Activated gamma-delta T cell treated with Interleukin-2 at 50 U/mL for 16 hours (primary cell): ENCODE measurements around the gene TUBD1.
"Not testable (repeated sequence)": the region's sequence is repeated elsewhere in the genome, so short reads cannot be mapped to it uniquely, and the experiment has no call there.

ENCODE experiments used
- DNase-seq: peaks from one replicate; pipeline ENCODE4 v3.0.0-alpha.2; 2020

Gene TUBD1

DNA sequence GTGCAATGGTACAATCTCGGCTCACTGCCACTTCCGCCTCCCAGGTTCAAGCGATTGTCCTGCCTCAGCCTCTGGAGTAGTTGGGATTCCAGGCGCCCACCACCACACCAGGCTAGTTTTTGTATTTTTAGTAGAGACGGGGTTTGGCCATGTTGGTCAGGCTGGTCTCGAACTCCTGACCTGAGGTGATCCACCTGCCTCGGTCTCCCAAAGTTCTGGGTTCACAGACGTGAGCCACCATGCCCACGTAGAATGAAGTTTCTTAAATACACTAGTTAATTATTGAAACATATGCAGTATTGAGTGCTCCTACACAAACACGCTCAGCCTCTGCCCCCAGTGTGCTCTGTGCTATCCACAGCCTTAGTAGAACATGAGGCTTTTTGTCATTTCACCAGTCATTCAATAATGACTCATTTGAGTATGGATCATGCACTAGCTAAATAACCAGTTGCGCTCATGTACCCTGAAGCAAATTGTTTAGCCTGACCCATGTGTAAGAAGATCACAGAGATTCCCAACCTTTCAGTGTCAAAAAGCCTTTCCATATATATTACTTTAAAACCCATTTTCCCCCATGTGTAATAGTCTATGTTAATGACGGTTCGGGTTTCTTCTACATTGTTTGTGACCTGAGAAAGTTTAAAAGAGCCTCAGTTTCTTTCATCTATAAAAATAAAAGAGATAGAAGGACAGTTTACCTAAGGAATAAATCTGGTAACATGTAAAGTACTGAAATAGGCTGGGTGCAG is 49.7 kb downstream of the TUBD1 start:
- no peak for DNase-seq

DNA sequence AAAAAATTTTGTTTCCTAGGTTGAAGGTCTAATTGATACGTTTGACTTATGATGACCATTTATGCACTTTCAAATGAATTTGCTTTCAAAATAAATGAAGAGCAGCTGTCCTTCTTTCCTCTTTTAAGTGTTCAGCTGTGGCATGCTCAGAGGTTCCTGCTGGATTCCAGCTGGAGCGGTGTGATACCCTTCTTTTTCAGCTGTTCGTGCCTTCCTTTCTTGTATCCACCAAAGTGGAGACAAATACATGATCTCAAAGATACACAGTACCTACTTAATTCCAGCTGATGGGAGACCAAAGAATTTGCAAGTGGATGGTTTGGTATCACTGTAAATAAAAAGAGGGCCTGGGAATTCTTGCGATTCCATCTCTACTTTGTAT is 50.9 kb downstream of the TUBD1 start:
- not testable (repeated sequence) for DNase-seq

DNA sequence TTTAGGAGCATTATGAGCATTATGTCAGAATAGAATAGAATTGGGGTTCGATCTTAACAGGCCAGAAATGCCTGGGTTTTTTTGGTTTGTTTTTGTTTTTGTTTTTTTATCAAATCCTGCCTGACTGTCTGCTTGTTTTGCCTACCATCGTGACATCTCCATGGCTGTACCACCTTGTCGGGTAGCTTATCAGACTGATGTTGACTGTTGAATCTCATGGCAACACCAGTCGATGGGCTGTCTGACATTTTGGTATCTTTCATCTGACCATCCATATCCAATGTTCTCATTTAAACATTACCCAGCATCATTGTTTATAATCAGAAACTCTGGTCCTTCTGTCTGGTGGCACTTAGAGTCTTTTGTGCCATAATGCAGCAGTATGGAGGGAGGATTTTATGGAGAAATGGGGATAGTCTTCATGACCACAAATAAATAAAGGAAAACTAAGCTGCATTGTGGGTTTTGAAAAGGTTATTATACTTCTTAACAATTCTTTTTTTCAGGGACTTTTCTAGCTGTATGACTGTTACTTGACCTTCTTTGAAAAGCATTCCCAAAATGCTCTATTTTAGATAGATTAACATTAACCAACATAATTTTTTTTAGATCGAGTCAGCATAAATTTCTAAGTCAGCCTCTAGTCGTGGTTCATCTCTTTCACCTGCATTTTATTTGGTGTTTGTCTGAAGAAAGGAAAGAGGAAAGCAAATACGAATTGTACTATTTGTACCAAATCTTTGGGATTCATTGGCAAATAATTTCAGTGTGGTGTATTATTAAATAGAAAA is 51.5 kb downstream of the TUBD1 start:
- not testable (repeated sequence) for DNase-seq

DNA sequence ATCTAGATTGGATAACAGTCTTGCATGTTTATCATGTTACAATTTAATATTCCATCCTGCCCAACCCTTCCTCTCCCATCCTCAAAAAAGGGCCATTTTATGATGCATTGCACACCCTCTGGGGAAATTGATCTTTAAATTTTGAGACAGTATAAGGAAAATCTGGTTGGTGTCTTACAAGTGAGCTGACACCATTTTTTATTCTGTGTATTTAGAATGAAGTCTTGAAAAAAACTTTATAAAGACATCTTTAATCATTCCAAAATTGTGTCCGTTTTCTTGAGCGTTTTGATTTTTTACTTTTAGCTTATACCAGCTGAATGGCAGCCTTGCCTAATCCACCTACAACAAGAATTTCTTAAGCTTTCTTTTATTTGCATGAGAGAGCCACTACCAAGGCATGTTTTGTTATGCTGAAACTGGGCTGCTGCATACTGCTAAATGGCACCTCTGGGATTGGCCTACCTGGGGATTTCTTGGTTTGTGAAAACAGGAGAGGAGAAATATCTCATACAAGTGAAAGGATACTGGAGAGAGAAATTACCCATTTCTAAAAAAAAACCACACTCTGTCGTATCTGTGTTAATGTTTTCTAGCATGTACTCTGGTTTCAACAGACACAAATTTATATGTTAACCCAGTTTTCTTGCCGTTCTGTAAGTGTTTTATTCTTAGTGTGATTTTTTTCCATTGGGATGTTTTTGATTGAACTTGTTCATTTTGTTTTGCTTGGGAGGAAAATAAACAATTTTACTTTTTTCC is 52.2 kb downstream of the TUBD1 start:
- DNase-seq: no peak

DNA sequence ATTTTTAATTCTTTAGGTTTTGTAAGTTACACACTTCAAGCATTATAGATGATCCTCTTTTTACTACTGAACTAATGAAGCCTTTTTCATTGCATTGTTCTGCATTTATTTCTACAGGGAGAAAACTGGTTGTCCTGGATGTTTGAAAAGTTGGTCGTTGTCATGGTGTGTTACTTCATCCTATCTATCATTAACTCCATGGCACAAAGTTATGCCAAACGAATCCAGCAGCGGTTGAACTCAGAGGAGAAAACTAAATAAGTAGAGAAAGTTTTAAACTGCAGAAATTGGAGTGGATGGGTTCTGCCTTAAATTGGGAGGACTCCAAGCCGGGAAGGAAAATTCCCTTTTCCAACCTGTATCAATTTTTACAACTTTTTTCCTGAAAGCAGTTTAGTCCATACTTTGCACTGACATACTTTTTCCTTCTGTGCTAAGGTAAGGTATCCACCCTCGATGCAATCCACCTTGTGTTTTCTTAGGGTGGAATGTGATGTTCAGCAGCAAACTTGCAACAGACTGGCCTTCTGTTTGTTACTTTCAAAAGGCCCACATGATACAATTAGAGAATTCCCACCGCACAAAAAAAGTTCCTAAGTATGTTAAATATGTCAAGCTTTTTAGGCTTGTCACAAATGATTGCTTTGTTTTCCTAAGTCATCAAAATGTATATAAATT is 53.0 kb downstream of the TUBD1 start:
- no peak for DNase-seq

DNA sequence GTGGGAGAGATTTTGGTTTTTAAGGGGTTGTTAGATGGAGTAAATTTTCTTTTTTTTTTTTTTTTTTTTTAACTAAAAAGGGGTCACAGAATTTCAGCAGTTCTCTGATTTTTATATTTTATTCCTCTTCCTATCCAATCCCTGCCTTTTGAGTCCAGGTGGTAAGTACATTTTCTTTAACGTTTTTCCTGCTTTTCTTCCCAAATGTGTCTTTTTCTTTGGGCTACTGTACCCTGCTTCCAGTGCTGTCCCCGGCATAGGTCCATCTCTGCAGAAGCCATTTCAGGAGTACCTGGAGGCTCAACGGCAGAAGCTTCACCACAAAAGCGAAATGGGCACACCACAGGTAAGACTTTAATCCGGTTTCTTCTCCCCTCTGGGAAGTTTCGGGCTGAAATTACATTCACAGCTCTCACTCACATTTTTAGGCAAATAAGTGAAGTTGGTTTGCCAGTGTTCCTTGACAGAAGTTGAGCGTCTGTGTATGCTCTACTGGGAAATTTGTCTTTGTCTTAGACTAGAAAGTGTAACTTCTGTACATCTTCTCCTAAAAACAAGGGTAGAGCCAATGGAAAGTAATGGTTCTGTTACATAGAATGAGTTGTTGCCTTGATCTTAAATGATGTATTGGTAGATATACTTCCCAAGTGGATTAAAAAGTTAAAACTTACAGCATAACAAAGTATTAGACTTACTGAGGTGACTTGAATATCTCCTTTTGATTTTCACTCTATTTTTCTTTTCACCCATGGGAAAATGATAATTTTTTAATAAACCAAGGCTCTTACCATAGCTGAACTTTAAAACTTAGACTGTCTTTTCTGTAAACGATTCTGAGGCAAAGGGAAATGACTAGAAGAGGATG is 54.5 kb downstream of the TUBD1 start:
- DNase-seq: no peak

DNA sequence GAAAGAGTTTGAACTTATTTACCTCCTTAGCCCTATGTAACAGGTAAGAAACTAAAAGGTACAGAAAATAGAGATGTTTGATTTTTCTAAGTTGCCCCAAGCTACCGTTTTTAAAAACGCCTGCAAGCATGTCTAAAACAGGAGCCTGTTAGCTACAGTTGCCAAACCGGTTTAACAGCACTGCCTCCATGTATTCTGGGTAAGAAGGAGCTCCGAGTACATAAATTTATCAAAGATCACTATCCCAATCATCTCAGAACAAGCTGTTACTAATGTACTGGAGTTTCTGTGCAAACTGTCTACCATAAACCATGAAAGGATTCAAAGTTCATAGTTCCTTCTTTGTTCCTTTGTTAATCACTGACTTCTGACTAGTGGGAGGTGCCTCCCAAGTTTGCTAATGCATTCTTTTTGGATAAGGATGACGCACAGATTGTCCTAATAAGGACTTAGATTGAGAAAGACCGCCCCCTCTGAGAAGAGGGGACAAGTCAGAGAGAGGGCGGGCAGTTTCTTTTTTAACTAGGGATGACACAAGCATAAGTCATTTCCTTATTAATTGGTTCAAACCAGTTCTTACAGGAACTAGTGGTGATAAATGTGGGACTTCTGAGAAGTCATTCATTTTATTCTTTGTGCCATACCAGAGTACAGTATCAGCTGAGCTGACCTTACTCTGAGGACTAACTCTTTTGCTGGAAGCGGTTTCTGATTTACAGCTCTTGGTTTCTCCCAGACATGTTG is 55.3 kb downstream of the TUBD1 start:
- DNase-seq: peak; percentile 44

DNA sequence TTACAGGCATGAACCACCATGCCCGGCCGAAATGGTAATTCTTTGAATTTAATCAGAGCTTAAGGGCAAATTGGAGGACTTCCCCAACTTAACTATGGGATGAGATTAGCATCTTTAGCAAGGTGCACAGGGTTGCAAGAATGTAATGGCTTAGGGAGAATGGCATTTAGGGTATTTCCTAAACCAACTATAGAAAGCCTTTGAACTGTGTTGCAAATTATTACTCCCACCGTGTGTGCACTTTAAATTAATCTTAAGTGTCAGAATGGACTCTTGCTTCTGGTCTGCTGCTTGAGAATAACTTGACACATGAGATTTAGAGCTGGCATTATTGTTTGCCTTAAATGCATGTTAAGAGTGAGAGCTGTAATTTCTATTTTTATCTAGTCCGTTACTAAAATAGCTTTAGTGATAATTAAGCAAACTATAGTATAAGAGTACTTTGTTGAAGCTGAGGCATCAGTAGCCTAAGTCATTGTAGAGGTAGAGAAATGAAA is 59.8 kb downstream of the TUBD1 start:
- DNase-seq: no peak

DNA sequence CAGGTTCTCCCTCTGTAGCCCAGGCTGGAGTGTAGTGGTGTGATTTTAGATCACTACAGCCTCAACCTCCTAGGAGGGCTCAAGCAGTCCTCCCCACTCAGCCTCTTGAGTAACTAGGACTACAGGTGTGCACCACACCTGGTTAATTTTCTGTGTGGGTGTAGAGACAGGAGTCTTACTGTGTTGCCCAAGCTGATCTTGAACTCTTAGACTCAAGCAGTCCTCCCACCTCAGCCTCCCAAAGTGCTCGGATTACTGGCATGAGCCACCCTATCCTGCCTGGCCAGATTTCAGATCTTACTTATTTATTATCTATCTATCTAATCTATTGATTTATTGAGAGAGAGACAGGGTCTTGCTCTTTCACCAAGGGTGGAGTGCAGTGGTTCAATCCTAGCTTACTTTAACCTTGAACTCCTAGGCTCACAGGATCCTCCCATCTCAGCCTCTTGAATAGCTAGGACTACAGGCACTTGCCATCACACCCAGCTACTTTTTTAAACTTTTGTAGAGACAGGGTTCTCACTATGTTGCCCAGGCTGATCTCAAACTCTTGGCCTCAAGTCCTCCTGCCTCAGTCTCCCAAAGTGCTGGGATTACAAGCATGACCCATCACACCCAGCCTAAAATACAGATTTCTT is 61.8 kb downstream of the TUBD1 start:
- no peak for DNase-seq

DNA sequence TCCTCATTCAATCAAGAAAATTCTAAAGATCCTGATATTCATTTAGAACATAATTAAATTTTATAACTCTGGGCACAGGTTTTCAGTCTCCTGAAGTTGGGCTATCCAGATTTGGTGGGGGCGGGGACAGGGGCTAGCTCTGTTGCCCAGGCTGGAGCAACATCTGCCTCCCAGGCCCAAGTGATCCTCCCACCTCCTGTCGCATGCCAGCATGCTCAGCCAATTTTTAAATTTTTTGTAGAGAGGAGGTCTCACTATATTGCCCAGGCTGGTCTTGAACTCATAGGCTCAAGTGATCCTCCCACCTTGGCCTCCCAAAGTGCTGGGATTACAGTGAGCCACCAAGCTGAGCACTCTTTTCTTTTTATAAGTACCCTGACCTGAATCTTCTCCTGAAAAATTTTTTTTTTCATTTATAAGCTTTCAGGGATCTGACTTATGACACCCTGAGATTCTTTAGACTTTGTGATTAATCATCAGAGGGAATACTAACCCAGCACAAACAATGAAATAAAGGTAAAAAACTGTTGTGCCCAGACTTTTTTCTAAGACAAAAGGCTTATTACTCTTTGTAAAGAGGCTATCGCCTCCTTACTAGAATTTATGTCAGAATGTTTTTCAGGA is 62.6 kb downstream of the TUBD1 start:
- DNase-seq: no peak

DNA sequence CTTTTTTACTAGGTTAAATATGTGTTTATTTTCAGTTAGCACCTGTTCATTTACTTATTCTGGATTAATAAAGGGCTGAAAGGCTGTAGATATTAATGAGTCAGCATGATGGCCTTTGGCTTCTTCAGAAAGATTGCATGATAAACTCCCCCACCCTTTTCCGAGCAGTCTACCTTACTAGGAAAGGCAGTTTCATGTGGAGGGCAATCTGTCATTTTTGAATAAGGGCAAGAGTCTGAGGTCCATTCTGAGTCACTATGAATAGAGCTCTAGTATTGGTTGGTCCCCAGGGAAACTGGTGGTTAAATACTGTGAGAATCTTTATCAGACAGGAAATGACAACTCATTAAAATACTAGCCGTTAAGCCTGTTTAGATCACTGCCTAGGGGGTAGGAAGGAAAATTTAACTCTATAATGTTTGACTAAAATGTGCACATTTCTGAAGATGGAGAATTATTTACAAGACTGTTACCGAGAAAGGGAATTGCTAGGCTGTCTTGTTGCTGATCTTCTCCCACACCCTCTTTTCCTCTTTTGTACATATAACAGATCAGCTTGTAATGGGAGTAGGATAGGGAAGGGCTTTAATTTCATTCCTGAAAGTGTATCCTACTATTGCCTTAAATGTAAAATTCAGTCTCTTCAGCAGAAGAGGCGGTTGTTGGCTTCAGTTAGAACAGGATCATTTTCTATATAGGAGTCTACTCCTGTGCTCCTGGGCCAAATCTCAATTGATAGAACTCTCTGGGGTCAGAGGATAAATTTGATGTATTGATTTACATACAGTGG is 63.3 kb downstream of the TUBD1 start:
- DNase-seq: no peak

DNA sequence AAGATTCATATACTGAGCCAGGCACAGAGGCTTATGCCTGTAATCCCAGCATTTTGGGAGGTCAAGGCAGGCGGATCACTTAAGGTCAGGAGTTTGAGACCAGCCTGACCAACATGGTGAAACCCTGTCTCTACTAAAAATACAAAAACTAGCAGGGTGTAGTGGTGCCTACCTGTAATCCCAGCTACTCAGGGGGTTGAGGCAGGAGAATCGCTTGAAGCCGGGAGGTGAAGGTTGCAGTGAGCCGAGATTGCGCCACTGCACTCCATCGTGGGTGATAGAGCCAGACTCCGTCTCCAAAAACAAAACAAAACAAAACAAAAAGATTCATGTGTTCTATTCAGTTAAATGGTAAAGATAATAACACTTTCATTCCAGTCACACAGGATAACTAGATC is 63.9 kb downstream of the TUBD1 start:
- not testable (repeated sequence) for DNase-seq

DNA sequence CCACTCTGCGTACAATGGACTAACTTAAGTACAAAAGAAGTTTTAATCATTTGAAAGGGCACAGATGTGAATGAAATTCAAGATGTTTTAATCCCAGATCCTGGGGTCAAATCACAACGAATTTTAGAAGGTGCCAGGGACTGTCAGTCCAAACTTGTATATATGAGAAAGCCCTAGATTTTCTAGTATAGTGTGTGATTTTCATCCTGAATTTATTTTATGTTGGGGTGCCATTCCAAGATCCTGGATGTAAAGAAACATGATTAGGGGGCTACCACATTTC is 64.3 kb downstream of the TUBD1 start:
- no peak for DNase-seq

DNA sequence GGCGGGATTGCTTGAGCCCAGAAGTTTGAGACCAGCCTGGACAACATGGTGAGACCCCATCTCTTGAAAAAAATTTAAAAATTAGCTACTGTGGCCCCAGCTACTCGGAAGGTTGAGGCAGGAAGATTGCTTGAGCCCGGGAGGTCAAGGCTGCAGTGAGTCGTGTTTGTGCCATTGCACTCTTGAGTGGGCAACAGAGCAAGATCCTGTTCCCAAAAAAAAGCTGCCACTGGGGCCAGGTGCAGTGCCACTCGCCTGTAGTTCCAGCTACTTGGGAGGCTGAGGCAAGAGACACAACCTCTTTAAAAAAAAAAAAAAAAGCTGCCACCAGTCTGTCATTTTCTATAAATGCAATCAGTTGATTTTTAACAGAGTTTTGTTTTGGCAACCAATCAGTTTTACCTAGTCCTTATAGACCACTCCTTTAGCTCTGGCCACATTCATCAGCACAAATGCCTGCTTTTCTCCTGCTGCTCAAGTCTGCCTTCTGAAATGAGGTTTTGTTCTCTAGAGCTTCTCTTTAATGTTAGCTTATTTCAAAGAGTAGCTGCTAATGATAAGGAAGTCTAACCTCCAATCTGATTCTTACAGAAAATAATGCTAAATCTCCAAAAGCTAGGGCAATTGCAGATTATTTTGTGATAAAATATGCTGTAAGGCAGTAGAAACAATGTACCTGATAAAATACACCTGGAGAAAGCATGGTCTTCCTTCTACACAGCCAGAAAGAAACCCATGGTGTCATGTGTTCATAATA is 64.8 kb downstream of the TUBD1 start:
- DNase-seq: no peak

DNA sequence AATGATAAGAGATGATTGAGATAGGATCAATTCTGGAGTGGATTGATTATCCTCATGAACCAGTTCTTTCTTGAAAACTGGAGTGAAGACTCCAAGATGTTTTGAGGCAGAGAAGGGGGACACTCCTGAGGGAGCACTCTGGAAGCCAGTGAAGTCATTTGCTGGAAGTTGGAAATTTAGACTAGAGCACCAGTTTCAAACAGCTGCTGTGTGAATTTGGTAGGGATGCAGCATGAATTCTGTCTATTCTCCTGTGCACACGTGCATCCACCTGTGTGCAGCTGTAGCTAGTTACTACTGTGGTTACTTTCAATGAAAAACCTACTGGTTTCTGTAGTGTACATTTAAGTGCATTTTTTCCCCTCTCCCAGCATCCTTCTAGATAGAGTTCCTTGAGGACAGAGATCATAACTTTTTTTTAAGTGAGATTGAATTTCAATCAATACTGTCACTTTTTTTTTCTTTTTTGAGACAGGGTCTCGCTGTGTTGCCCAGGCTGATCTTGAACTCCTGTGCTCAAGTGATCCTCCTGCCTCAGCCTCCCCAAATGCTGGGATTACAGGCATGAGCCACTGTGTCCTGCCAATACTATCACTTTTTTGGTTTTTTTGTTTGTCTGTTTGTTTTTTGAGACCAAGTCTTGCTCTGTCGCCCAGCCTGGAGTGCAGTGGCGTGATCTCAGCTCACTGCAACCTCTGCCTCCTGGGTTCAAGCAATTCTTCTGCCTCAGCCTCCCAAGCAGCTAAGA is 65.9 kb downstream of the TUBD1 start:
- no peak for DNase-seq

DNA sequence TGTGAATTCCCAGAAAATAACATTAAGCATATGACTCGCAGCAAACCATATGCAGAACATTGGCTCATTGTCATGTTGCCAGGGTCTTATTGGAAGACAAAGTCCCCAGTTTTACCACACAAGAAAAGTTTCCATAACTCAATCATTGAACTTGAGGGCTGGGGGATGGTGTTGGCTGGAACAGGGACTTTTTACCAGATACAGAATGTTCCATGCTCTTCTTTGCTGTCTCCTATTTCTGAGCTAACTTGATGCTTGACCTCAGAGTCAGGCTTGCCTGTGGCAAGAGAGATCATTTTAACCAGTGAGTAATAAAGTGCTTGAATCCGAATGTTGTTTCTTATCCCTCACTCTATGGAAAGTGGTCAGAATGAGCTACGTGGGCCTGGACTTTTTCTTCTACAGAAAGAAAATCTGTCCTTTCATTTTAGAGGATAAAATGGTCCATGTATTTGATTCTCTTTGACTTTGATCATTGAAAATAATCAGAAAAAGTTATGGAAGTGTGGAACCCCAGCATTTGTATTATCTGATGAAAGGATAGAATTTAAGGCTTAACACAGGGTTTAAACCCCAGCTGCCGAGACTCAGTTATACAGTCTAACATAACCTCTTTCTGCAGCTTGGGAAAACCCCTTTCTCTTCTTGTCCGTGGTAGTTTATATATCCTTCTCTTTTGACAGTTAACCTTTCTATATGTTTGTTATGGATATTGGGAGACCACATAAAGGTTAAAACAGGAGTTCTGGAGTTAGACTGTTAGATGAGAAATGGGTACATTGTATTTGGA is 67.0 kb downstream of the TUBD1 start:
- DNase-seq: no peak

DNA sequence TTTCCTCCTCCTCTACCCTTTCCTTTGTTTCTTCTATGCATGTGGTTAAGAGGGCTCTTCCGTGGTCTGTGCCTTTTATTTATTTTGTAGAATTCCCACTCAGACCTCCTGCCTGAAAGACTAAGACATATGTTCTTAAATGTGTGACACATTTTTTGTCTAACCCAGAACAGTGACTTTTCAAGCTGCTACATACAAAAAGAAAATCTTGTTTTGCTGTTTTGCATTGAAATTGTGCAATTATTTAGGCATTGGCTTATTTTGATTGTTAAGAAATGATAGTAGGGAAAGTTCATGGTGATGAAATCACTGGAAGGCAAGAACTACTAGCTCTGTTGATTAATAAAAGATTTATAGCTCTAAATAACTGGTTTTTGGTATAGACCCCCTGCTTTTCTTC is 76.8 kb downstream of the TUBD1 start:
- DNase-seq: no peak
